ENCODE measurements around the gene PTPRF. TPM values are rescaled to one million over a fixed set of nuclear protein-coding genes. Genes with fewer than 3 reads are reported as not detected.
"Not testable (repeated sequence)": the region's sequence is repeated elsewhere in the genome, so short reads cannot be mapped to it uniquely, and the experiment has no call there.

The PTPRF gene
- polyA plus RNA-seq, 3 donors = not detected

- H3K27ac ChIP-seq (ENCODE audit: low read depth in 1 of 2, low read length in 2 of 2) = no peak overlapping the region
- H3K36me3 ChIP-seq (replicated peaks in 1 of 2; ENCODE audit: control insufficient read depth in 1 of 2, insufficient read depth in 2 of 2, low read length in 2 of 2) = no peaks in the 10 kb centered on the region
- H3K9ac ChIP-seq (ENCODE audit: insufficient read depth, low read length, poor library complexity, severe bottlenecking) = no peak overlapping the region
- H3K4me2 ChIP-seq (replicated peaks; ENCODE audit: extremely low read depth, low read length, poor library complexity, severe bottlenecking) = no peak overlapping the region
- DNase-seq = no peak
- H2AFZ ChIP-seq (ENCODE audit: insufficient read depth, low read depth, low read length, poor library complexity, severe bottlenecking) = no peak overlapping the region
- no peaks in the 10 kb centered on the region for H3K27me3 ChIP-seq (ENCODE audit: control insufficient read depth in 2 of 2, insufficient read depth in 2 of 2, low read length in 2 of 2)
- H3K4me3 ChIP-seq (replicated peaks in 1 of 3; ENCODE audit: low read depth in 2 of 3, low read length in 3 of 3) = no peak overlapping the region
- peaks cover 0 to 3% (median 0%) of the 10 kb centered on the region in 7 donors for H3K9me3 Mint-ChIP-seq
- peaks cover 5% of the 10 kb centered on the region for H3K79me2 ChIP-seq (ENCODE audit: insufficient read depth, low read length)
- TF ChIP-seq CTCF (IDR thresholded peaks at IDR 0.05) = no peak
- no peaks in the 10 kb centered on the region for H3K9me3 ChIP-seq (replicated peaks in 1 of 2; ENCODE audit: control insufficient read depth in 1 of 2, insufficient read depth in 1 of 2, low read length in 2 of 2)
- peaks cover 0 to 10% (median 1%) of the 10 kb centered on the region in 3 donors for H3K27me3 Mint-ChIP-seq (ENCODE audit: low read depth in 3 of 3)
- no peak overlapping the region for H3K4me3 Mint-ChIP-seq
- peaks cover 14% of the 10 kb centered on the region for H3K4me1 Mint-ChIP-seq
- WGBS (ENCODE audit: insufficient coverage) = no CpG with 5 or more reads among the region's 1 CpG
- H3K27ac Mint-ChIP-seq = peak overlapping the region in 1 of 7 donors; percentile 69
- peaks cover 10 to 12% of the 10 kb centered on the region in 2 donors for H3K4me1 ChIP-seq (ENCODE audit: control insufficient read depth in 1 of 2, insufficient read depth in 2 of 2, low read length in 2 of 2)
- H3K36me3 Mint-ChIP-seq = no peaks in the 10 kb centered on the region
- H4K20me1 ChIP-seq (ENCODE audit: insufficient read depth, low read length) = peaks cover 2% of the 10 kb centered on the region
- intact Hi-C loops (cut with micrococcal nuclease) = loop anchor here in 1 of 2 donors (10.0 kb wide), 1 partner anchor 261 kb away; the partner anchor contains the start of genes MED8 and SZT2
Observed at GRCh38 chr1:43645461-43645860, 114.8 kb downstream of the PTPRF start.

- H3K79me2 ChIP-seq (ENCODE audit: insufficient read depth, low read length) = peaks cover 24% of the 10 kb centered on the region
- peaks cover 22 to 29% of the 10 kb centered on the region in 2 donors for H3K4me1 ChIP-seq (ENCODE audit: control insufficient read depth in 1 of 2, insufficient read depth in 2 of 2, low read length in 2 of 2)
- H3K36me3 ChIP-seq (replicated peaks in 1 of 2; ENCODE audit: control insufficient read depth in 1 of 2, insufficient read depth in 2 of 2, low read length in 2 of 2); H3K9me3 ChIP-seq (replicated peaks in 1 of 2; ENCODE audit: control insufficient read depth in 1 of 2, insufficient read depth in 1 of 2, low read length in 2 of 2); H3K27ac Mint-ChIP-seq; H3K27ac ChIP-seq (ENCODE audit: low read depth in 1 of 2, low read length in 2 of 2); H3K27me3 ChIP-seq (ENCODE audit: control insufficient read depth in 2 of 2, insufficient read depth in 2 of 2, low read length in 2 of 2); H3K4me2 ChIP-seq (replicated peaks; ENCODE audit: extremely low read depth, low read length, poor library complexity, severe bottlenecking); H3K4me3 ChIP-seq (replicated peaks in 1 of 3; ENCODE audit: low read depth in 2 of 3, low read length in 3 of 3); DNase-seq; H3K9ac ChIP-seq (ENCODE audit: insufficient read depth, low read length, poor library complexity, severe bottlenecking); H3K9me3 Mint-ChIP-seq; H3K4me3 Mint-ChIP-seq; H3K36me3 Mint-ChIP-seq; H2AFZ ChIP-seq (ENCODE audit: insufficient read depth, low read depth, low read length, poor library complexity, severe bottlenecking): not testable (repeated sequence)
- Mint-ChIP-seq H3K4me1 (peaks cover 30% of the 10 kb centered on the region), H3K27me3 (ENCODE audit: low read depth in 3 of 3) (peaks cover 0 to 10% (median 0%) of the 10 kb centered on the region in 3 donors)
- WGBS (ENCODE audit: insufficient coverage) = 100% methylated on average over 1 of the region's 9 CpGs
- intact Hi-C loops (cut with micrococcal nuclease) = loop anchor here in 1 of 2 donors (10.0 kb wide), 1 partner anchor 263 kb away; the partner anchor contains the start of genes MED8 and SZT2
- peaks cover 21% of the 10 kb centered on the region for H4K20me1 ChIP-seq (ENCODE audit: insufficient read depth, low read length)
Observed at GRCh38 chr1:43647331-43647730, 116.6 kb downstream of the PTPRF start.
